NCI-H128 (cell line): ENCODE results near the gene ZC3H10.
A peak's percentile ranks its signal among the peaks of the same experiment; 100 is the strongest.

ENCODE experiments used
- DNase-seq: peaks from one replicate; lab custom pipeline; 2025; ENCODE audit not compliant: unreplicated experiment; lab: John Stamatoyannopoulos, UW

The ZC3H10 gene

GRCh38 chr12:56126732-56127239 lies 8.7 kb downstream of the ZC3H10 start:
- DNase-seq, result no peak

GRCh38 chr12:56127485-56127887 lies 9.4 kb downstream of the ZC3H10 start:
- DNase-seq, result no peak

GRCh38 chr12:56127888-56128669 lies 10.0 kb downstream of the ZC3H10 start, which contains the start of gene ESYT1:
Gene ESYT1 (plus strand): TSS chr12:56128267. CDS start chr12:56128320, 53 bp downstream.
- peak; percentile 99 for DNase-seq

DNA sequence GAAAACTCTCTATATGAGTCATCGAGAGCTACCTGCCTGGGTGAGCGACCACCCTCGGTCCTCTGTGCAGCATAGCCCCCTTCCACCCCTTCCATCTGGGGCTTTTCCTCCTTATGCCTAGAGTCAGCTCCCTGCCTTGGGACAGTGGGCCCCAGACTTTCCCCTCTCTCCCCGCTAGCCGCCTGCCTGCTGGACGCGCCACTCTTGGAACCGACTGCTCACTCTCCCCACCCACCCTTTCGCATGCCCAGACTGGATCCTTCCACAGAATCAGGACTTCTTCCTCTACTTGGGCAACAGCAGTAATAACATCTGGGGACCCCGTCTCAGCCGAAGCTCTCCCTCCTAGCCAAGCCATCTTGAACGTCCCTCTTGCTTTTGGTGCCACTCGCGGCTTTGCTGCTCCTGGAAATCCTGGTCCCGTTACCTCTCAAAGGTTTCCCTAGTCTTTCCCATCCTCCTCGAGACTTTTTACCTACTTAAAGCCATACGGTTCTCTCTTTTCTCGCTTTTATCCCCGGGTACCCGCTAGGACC lies 10.7 kb downstream of the ZC3H10 start:
- DNase-seq, result no peak

GRCh38 chr12:56129206-56129941 lies 11.3 kb downstream of the ZC3H10 start:
- no peak for DNase-seq

- DNase-seq, result no peak
Measured at GRCh38 chr12:56129942-56130495, 12.0 kb downstream of the ZC3H10 start.

- no peak for DNase-seq
Measured at GRCh38 chr12:56130876-56131275, 12.8 kb downstream of the ZC3H10 start.

GRCh38 chr12:56134897-56135296 lies 16.8 kb downstream of the ZC3H10 start:
- no peak for DNase-seq

DNA sequence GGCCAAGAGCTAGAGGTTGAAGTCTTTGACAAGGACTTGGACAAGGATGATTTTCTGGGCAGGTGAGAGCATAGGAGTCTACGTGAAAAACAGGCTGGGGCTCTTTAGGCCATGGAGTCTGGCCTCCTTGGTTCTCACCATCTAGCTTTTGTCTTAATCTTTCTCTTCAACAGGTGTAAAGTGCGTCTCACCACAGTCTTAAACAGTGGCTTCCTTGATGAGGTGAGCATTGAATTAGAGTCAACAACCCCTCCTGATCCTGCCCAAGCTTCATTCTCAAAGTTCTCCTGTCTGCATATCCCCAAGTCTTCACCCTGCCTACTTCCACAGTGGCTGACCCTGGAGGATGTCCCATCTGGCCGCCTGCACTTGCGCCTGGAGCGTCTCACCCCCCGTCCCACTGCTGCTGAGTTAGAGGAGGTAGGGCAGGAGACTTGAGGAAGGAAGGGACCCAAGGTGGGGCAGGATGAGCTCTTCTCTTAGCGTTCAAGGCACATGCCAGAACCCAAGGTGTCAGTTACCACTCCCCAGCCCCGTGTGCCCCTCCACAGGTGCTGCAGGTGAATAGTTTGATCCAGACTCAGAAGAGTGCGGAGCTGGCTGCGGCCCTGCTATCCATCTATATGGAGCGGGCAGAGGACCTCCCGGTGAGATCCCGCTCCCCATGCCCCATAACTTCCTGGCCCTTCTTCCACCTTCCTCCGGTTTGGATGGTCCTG lies 19.9 kb downstream of the ZC3H10 start:
- no peak for DNase-seq

- no peak for DNase-seq
Measured at GRCh38 chr12:56141946-56142784, 24.1 kb downstream of the ZC3H10 start.

DNA sequence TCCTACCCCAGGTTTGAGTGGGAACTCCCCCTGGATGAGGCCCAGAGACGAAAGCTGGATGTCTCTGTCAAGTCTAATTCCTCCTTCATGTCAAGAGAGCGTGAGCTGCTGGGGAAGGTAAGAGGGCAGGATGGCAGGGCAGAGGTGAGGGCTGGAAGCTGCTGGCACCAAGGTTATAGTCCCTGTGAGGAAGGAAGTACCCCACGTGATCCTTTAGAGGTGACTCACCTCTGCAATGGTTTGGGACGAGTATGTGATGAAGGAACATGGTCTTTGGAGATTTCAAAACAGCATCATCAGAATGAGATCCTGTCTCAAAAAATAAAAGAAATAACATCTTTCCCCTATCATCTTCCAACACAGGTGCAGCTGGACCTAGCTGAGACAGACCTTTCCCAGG lies 25.2 kb downstream of the ZC3H10 start:
- DNase-seq, result no peak

- DNase-seq, result no peak
Measured at GRCh38 chr12:56143870-56144269, 25.8 kb downstream of the ZC3H10 start.

- no peak for DNase-seq
Measured at GRCh38 chr12:56145217-56145616, 27.2 kb downstream of the ZC3H10 start.

GRCh38 chr12:56146492-56147460 lies 28.7 kb downstream of the ZC3H10 start:
- DNase-seq, result no peak

GRCh38 chr12:56150563-56150962 lies 32.5 kb downstream of the ZC3H10 start:
- no peak for DNase-seq

DNA sequence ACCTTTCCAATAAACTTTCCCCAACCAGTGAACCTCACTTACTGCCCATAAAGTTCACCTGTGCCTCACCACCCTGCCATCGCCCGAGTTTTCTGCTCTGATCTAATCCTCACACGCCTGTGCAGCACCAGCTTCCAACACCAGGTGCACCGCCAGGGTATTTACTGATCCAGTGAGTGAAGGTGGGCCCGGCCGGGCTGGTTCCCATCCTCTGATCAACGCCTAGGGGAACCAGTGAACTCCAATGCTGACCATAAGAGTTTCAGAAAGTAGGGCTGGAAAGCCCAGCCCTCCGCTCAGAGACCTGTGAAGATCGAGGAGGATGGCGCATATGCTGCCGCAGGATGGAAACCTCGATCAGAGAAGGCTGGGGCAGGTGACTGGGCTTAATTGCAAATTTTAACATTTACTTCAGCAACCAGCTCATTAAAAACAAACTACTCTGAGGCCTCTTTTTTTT lies 33.6 kb downstream of the ZC3H10 start:
- peak; percentile 24 for DNase-seq

DNA sequence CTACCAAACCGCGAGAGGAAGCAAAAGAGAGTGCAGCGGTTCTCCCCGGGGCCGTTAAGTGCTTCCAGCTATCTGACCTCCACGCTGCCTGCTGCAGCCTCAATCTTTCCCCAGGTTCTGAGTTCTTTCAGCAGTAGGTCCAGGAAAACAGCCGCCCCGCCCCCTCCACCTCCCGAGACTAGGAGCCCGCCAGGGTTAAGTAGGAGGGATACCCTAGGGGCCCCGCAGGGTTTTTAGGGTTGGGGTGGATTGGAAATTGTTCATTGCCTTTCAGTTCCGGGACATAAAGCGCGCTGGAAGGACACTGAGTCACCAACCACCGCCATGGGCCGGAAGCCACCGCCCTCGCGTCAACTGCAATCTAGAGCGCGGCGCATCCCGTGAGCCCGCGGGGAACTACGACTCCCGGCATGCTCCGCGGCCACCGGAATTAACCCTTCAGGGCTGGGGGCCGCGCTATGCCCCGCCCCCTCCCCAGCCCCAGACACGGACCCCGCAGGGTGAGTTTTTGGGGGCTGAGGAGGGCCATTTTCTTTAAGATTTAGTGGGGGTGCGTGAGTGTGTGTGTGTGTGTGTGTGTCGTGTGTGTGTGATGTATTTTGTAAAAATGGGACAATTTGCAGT lies 34.2 kb downstream of the ZC3H10 start, which contains the start of gene MYL6B:
MYL6B (plus strand) TSS at position 456 of the 624 bp plus-strand sequence. CDS start 1,332 bp downstream, outside the sequence.
- DNase-seq, result peak; percentile 75
